ENCODE results near the gene FOXO3B.
"Not testable (repeated sequence)": the region's sequence is repeated elsewhere in the genome, so short reads cannot be mapped to it uniquely, and the experiment has no call there.

The FOXO3B gene

GRCh38 chr17:18681767-18682571 lies at the start of gene FOXO3B:
Gene FOXO3B (minus strand): TSS chr17:18682314. CDS start chr17:18681651, 663 bp downstream.
- peak; percentile 88 for DNase-seq

- DNase-seq = not testable (repeated sequence)
Observed at GRCh38 chr17:18723509-18723908, 41.4 kb upstream of the FOXO3B start.

GRCh38 chr17:18722612-18723011 lies 40.5 kb upstream of the FOXO3B start:
- not testable (repeated sequence) for DNase-seq

- DNase-seq = not testable (repeated sequence)
Observed at GRCh38 chr17:18721775-18722547, 39.8 kb upstream of the FOXO3B start.

- DNase-seq = not testable (repeated sequence)
Observed at GRCh38 chr17:18719428-18720110, 37.5 kb upstream of the FOXO3B start.

- not testable (repeated sequence) for DNase-seq
Observed at GRCh38 chr17:18718643-18719427, 36.7 kb upstream of the FOXO3B start.

GRCh38 chr17:18712354-18712999 lies 30.4 kb upstream of the FOXO3B start:
- peak; percentile 67 for DNase-seq

- not testable (repeated sequence) for DNase-seq
Observed at GRCh38 chr17:18708215-18708614, 26.1 kb upstream of the FOXO3B start.

GRCh38 chr17:18705955-18706354 lies 23.8 kb upstream of the FOXO3B start:
- not testable (repeated sequence) for DNase-seq

GRCh38 chr17:18698473-18699103 lies 16.5 kb upstream of the FOXO3B start:
- not testable (repeated sequence) for DNase-seq

- not testable (repeated sequence) for DNase-seq
Observed at GRCh38 chr17:18695143-18695542, 13.0 kb upstream of the FOXO3B start.

- not testable (repeated sequence) for DNase-seq
Observed at GRCh38 chr17:18682668-18683067, 554 bp upstream of the FOXO3B start.

- not testable (repeated sequence) for DNase-seq
Observed at GRCh38 chr17:18677381-18677780, 4.7 kb downstream of the FOXO3B start.

GRCh38 chr17:18676928-18677327 lies 5.2 kb downstream of the FOXO3B start:
- DNase-seq = not testable (repeated sequence)

- not testable (repeated sequence) for DNase-seq
Observed at GRCh38 chr17:18672395-18673227, 9.5 kb downstream of the FOXO3B start.

GRCh38 chr17:18668625-18669024 lies 13.5 kb downstream of the FOXO3B start:
- not testable (repeated sequence) for DNase-seq

- not testable (repeated sequence) for DNase-seq
Observed at GRCh38 chr17:18667535-18667934, 14.6 kb downstream of the FOXO3B start.

GRCh38 chr17:18666326-18666725 lies 15.8 kb downstream of the FOXO3B start:
- DNase-seq = not testable (repeated sequence)

- not testable (repeated sequence) for DNase-seq
Observed at GRCh38 chr17:18661924-18662624, 20.0 kb downstream of the FOXO3B start.

GRCh38 chr17:18650094-18650493 lies 32.0 kb downstream of the FOXO3B start:
- not testable (repeated sequence) for DNase-seq

Data from CD4-positive, alpha-beta T cell treated with Interleukin-21 for 1 hour (primary cell).